ENCODE data around the gene SLC1A4. TPM values are rescaled to one million over a fixed set of nuclear protein-coding genes. Genes with fewer than 3 reads are reported as not detected.
"Not testable (repeated sequence)": the region's sequence is repeated elsewhere in the genome, so short reads cannot be mapped to it uniquely, and the experiment has no call there.

SLC1A4 gene
- polyA plus RNA-seq, 1 donor: 6.1 TPM

DNA sequence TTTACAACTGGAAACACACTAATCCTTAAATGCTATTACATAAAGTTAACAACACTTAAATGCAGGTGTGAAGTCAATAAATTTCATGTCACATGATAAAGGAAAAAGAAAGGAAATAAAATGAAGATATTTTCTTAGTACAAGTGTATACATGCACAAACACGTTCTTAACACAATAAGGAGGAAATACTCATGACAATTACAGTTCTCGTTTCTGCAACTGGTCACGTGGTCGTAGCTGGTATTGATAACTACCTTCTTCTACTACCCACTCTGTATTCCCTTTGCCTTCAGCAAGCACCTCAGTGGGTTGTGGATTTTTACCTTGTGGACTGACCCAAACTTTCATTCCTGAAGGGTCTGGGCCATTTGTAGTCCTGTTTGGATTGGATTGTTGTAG, 26.1 kb upstream of the SLC1A4 start:
- H3K27ac ChIP-seq (ENCODE audit: low read length): peak overlapping the region; percentile 12
- not testable (repeated sequence) for H3K4me3 ChIP-seq (ENCODE audit: low read length); DNase-seq; H3K36me3 ChIP-seq (ENCODE audit: control insufficient read depth, insufficient read depth, low read length); H3K27me3 ChIP-seq (ENCODE audit: control insufficient read depth, insufficient read depth, low read length); H3K4me1 ChIP-seq (ENCODE audit: control insufficient read depth, insufficient read depth, low read length); H3K9me3 ChIP-seq (ENCODE audit: control insufficient read depth, low read depth, low read length)
- WGBS (ENCODE audit: insufficient coverage, low lambda C conversion rate): no CpG with 5 or more reads among the region's 4 CpGs

DNA sequence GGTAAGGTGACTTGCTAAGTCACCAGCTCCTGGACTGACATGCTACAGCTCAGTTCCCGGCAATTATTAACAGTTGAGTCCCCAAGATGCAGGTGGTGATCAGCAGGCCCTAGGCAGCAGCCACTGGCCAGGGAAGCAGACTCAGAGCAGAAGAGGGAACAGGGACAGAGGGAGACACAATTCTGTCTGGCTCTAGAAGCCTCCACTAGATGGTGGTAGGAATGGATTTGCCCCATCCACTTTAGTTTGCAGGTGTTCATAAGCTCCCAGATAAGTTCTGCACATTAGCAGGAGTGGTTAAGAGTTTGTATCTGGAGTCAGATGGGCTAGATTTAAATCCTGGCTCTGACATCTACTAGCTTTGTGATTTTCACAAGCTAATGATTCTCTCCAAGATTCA, 25.5 kb upstream of the SLC1A4 start:
- H3K27ac ChIP-seq (ENCODE audit: low read length): no peak overlapping the region
- DNase-seq: no peak
- no peaks in the 10 kb centered on the region for H3K27me3 ChIP-seq (ENCODE audit: control insufficient read depth, insufficient read depth, low read length)
- H3K9me3 ChIP-seq (ENCODE audit: control insufficient read depth, low read depth, low read length): no peaks in the 10 kb centered on the region
- no peaks in the 10 kb centered on the region for H3K36me3 ChIP-seq (ENCODE audit: control insufficient read depth, insufficient read depth, low read length)
- no peaks in the 10 kb centered on the region for H3K4me1 ChIP-seq (ENCODE audit: control insufficient read depth, insufficient read depth, low read length)
- no CpG with 5 or more reads among the region's 1 CpG for WGBS (ENCODE audit: insufficient coverage, low lambda C conversion rate)
- no peak overlapping the region for H3K4me3 ChIP-seq (ENCODE audit: low read length)

DNA sequence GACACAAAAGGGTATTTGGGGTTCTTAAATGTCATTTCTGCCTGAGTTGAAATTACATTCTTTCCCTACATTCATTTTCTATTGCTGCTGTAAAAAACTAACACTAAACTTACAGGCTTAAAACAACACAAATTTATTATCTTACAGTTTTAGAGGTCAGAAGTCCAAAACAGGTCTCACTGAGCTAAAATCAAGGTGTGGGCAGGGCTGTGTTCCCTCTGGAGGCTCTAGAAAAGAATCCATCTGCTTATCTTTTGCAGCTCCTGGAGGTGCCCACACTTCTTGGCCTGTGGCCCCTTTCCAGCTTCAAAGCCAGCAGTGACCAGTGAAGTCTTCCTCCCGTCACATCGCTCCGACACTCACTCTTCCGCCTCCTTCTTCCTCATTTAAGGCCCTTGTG, 23.2 kb upstream of the SLC1A4 start:
- H3K4me3 ChIP-seq (ENCODE audit: low read length): no peak overlapping the region
- no peak for DNase-seq
- H3K9me3 ChIP-seq (ENCODE audit: control insufficient read depth, low read depth, low read length): no peaks in the 10 kb centered on the region
- no peak overlapping the region for H3K27ac ChIP-seq (ENCODE audit: low read length)
- no CpG with 5 or more reads among the region's 4 CpGs for WGBS (ENCODE audit: insufficient coverage, low lambda C conversion rate)
- no peaks in the 10 kb centered on the region for H3K36me3 ChIP-seq (ENCODE audit: control insufficient read depth, insufficient read depth, low read length)
- no peaks in the 10 kb centered on the region for H3K4me1 ChIP-seq (ENCODE audit: control insufficient read depth, insufficient read depth, low read length)
- H3K27me3 ChIP-seq (ENCODE audit: control insufficient read depth, insufficient read depth, low read length): no peaks in the 10 kb centered on the region

DNA sequence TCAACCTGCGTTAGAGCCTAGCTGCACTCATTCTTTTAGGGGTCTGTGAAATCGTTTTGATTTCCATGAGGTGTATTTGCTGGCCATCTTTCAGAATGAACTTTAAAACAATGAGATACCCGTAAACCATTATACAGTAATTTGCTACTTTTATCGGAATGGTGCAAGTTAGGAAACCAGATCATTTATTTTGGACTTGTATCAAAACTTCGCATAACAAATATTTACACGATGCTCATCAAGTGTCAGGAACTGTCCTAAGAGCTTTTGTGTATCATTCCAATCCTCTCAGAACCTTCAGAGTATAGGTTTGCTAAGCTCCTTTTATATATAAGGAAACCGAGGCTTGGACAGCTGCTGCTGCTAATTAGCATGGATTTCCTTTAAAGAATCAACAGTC, 22.4 kb upstream of the SLC1A4 start:
- 96% methylated on average over 4 of the region's 7 CpGs for WGBS (ENCODE audit: insufficient coverage, low lambda C conversion rate)
- no peak overlapping the region for H3K27ac ChIP-seq (ENCODE audit: low read length)
- no peaks in the 10 kb centered on the region for H3K36me3 ChIP-seq (ENCODE audit: control insufficient read depth, insufficient read depth, low read length)
- no peak for DNase-seq
- no peaks in the 10 kb centered on the region for H3K4me1 ChIP-seq (ENCODE audit: control insufficient read depth, insufficient read depth, low read length)
- no peaks in the 10 kb centered on the region for H3K27me3 ChIP-seq (ENCODE audit: control insufficient read depth, insufficient read depth, low read length)
- no peaks in the 10 kb centered on the region for H3K9me3 ChIP-seq (ENCODE audit: control insufficient read depth, low read depth, low read length)
- H3K4me3 ChIP-seq (ENCODE audit: low read length): no peak overlapping the region

DNA sequence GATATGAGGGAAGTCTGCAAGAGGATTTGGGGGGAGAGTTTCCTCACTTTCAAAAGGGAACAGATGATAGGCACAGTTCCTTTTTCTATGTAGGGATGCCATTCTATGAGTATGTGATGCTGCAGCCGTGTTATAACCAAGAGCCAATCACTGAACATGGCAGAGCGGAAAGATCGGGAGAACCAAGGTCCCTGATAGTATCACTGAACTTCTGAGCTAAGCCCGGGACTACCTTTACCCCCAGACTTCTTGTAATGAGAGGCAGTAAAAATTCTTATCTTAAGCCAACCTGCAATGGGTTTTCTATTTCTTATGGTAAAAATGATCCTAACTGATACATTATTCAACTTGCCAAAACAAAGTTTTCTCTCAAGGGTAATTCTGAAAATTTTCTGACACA, 21.6 kb upstream of the SLC1A4 start:
- no peaks in the 10 kb centered on the region for H3K4me1 ChIP-seq (ENCODE audit: control insufficient read depth, insufficient read depth, low read length)
- no peaks in the 10 kb centered on the region for H3K27me3 ChIP-seq (ENCODE audit: control insufficient read depth, insufficient read depth, low read length)
- no peaks in the 10 kb centered on the region for H3K36me3 ChIP-seq (ENCODE audit: control insufficient read depth, insufficient read depth, low read length)
- DNase-seq: peak; percentile 23 to 57
- WGBS (ENCODE audit: insufficient coverage, low lambda C conversion rate): no CpG with 5 or more reads among the region's 4 CpGs
- no peak overlapping the region for H3K27ac ChIP-seq (ENCODE audit: low read length)
- H3K9me3 ChIP-seq (ENCODE audit: control insufficient read depth, low read depth, low read length): no peaks in the 10 kb centered on the region
- H3K4me3 ChIP-seq (ENCODE audit: low read length): no peak overlapping the region

DNA sequence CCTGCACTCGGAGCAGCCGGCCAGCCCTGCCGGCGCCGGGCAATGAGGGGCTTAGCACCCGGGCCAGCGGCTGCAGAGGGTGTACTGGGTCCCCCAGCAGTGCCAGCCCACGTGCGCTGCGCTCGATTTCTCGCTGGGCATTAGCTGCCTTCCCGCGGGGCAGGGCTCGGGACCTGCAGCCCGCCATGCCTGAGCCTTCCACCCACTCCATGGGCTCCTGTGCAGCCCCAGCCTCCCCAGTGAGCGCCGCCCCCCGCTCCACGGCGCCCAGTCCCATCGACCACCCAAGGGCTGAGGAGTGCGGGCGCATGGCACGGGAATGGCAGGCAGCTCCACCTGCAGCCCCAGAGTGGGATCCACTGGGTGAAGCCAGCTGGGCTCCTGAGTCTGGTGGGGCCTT, 20.1 kb upstream of the SLC1A4 start:
- H3K27me3 ChIP-seq (ENCODE audit: control insufficient read depth, insufficient read depth, low read length); H3K27ac ChIP-seq (ENCODE audit: low read length); H3K9me3 ChIP-seq (ENCODE audit: control insufficient read depth, low read depth, low read length); H3K4me1 ChIP-seq (ENCODE audit: control insufficient read depth, insufficient read depth, low read length); DNase-seq; H3K36me3 ChIP-seq (ENCODE audit: control insufficient read depth, insufficient read depth, low read length); H3K4me3 ChIP-seq (ENCODE audit: low read length): not testable (repeated sequence)
- 100% methylated on average over 1 of the region's 25 CpGs for WGBS (ENCODE audit: insufficient coverage, low lambda C conversion rate)

DNA sequence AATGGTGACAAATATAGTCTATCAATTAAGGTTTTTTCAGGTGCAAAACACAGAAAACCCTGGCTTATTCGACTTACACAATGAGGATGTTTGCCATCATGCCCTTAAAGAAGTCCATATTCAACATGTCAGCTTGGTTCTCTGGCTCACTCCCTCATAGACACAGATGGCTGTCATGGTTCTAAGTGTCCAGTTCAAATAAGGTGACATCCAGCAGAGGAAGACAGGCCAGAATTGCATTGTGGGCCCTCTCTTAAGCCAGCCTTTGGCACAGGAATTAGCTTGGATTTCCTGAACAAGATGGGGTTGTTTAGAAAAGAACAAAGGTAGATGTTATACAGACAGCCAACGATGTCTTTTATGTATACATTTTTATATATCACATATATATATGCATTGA, 18.7 kb upstream of the SLC1A4 start:
- Histone ChIP-seq H3K27me3 (ENCODE audit: control insufficient read depth, insufficient read depth, low read length) (no peaks in the 10 kb centered on the region), H3K9me3 (ENCODE audit: control insufficient read depth, low read depth, low read length) (no peaks in the 10 kb centered on the region), H3K27ac (ENCODE audit: low read length) (no peak overlapping the region), H3K36me3 (ENCODE audit: control insufficient read depth, insufficient read depth, low read length) (no peaks in the 10 kb centered on the region), H3K4me1 (ENCODE audit: control insufficient read depth, insufficient read depth, low read length) (no peaks in the 10 kb centered on the region), H3K4me3 (ENCODE audit: low read length) (no peak overlapping the region)
- WGBS (ENCODE audit: insufficient coverage, low lambda C conversion rate): no CpG with 5 or more reads among the region's 2 CpGs
- DNase-seq: no peak

DNA sequence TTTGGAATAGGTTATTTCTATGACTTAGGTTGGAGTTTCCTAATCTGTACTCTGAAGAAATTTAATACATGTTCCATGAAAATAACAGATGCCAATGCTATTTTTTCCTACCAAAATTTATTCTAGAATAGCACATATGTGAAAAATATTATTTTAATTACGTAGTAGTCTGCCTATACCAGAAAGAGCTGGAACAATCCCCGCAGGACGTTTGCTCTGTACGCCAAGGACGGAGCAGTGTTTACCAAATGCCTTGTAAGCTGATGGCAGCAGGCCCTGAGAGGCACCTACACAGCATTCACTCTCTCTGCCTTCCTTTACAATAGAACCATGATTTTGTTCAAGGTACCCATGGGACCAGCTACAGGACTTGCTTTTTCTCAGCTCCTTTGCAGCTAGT, 16.8 kb upstream of the SLC1A4 start:
- Histone ChIP-seq H3K36me3 (ENCODE audit: control insufficient read depth, insufficient read depth, low read length) (no peaks in the 10 kb centered on the region), H3K4me3 (ENCODE audit: low read length) (no peak overlapping the region), H3K9me3 (ENCODE audit: control insufficient read depth, low read depth, low read length) (no peaks in the 10 kb centered on the region), H3K27ac (ENCODE audit: low read length) (no peak overlapping the region), H3K4me1 (ENCODE audit: control insufficient read depth, insufficient read depth, low read length) (no peaks in the 10 kb centered on the region), H3K27me3 (ENCODE audit: control insufficient read depth, insufficient read depth, low read length) (no peaks in the 10 kb centered on the region)
- no peak for DNase-seq
- no CpG with 5 or more reads among the region's 5 CpGs for WGBS (ENCODE audit: insufficient coverage, low lambda C conversion rate)

DNA sequence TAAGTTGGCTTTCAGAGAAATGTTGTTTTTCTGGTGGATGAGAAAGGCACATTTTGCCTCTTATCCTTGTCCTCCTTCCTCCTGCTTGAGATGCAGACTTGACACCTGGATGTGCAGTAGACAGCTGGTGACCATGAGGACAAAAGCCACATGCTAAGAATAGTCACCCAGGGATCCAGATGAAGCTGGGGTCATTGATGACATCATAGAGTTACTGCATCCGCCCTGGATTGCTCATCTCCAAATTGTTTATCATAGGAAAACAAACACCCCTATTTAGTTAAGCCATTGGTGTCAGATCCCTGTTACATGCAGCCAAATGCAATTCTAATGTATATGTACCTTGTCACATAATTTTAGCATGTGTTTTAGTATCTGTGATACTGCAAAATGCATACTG, 16.3 kb upstream of the SLC1A4 start:
- H3K9me3 ChIP-seq (ENCODE audit: control insufficient read depth, low read depth, low read length): no peaks in the 10 kb centered on the region
- no peaks in the 10 kb centered on the region for H3K4me1 ChIP-seq (ENCODE audit: control insufficient read depth, insufficient read depth, low read length)
- DNase-seq: no peak
- H3K27ac ChIP-seq (ENCODE audit: low read length): no peak overlapping the region
- WGBS (ENCODE audit: insufficient coverage, low lambda C conversion rate): no CpG with 5 or more reads among the region's 1 CpG
- H3K27me3 ChIP-seq (ENCODE audit: control insufficient read depth, insufficient read depth, low read length): no peaks in the 10 kb centered on the region
- H3K4me3 ChIP-seq (ENCODE audit: low read length): no peak overlapping the region
- H3K36me3 ChIP-seq (ENCODE audit: control insufficient read depth, insufficient read depth, low read length): no peaks in the 10 kb centered on the region

DNA sequence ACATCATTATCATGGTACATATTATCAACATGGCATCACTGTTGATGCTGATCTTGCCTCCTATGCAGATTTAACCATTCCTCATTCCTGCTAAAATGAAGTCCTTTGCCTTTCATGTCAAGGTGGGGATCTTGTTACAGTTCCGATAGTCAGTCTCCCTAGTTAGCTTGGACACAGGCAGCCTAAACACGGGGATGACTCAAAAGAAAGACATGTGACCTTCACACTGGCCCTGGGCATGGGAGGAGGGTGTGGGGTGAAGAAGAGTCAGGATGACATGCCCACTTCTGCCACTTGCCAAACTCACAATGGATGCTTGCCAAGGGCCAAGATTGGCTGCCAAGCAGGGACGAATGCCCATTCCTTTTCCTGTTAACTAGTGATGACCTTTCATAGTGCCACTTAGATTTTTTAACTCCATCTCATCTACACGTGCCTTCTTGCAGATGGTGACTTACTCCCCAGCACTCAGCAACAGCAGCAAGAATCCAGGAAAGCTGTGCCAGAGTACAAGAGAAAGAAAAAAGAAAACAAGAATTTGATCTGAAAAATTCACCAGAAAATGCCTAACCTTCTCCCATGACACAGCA, 13.9 kb upstream of the SLC1A4 start:
- no peak overlapping the region for H3K27ac ChIP-seq (ENCODE audit: low read length)
- no peaks in the 10 kb centered on the region for H3K9me3 ChIP-seq (ENCODE audit: control insufficient read depth, low read depth, low read length)
- no peaks in the 10 kb centered on the region for H3K4me1 ChIP-seq (ENCODE audit: control insufficient read depth, insufficient read depth, low read length)
- H3K36me3 ChIP-seq (ENCODE audit: control insufficient read depth, insufficient read depth, low read length): no peaks in the 10 kb centered on the region
- DNase-seq: no peak
- 57% methylated on average over 1 of the region's 4 CpGs for WGBS (ENCODE audit: insufficient coverage, low lambda C conversion rate)
- no peaks in the 10 kb centered on the region for H3K27me3 ChIP-seq (ENCODE audit: control insufficient read depth, insufficient read depth, low read length)
- H3K4me3 ChIP-seq (ENCODE audit: low read length): no peak overlapping the region

DNA sequence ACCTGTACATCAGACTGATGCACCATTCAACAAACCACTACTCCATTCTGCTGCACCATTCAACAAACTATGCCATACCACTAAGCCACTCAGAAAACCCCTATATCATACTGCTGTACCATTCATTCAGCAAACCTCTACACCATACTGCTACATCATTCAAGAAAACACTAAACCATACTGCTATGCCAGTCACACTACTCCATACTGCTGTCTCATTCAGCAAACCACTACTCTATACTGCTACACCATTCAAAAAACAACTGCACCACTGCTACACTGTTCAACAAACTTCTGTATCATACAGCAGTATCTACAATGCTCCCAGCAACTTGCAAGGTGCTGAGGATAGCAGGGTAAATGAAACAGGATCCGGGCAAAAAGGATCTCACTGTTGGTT, 12.9 kb upstream of the SLC1A4 start:
- Histone ChIP-seq H3K4me1 (ENCODE audit: control insufficient read depth, insufficient read depth, low read length) (no peaks in the 10 kb centered on the region), H3K36me3 (ENCODE audit: control insufficient read depth, insufficient read depth, low read length) (no peaks in the 10 kb centered on the region), H3K27me3 (ENCODE audit: control insufficient read depth, insufficient read depth, low read length) (no peaks in the 10 kb centered on the region), H3K9me3 (ENCODE audit: control insufficient read depth, low read depth, low read length) (no peaks in the 10 kb centered on the region), H3K4me3 (ENCODE audit: low read length) (no peak overlapping the region), H3K27ac (ENCODE audit: low read length) (no peak overlapping the region)
- WGBS (ENCODE audit: insufficient coverage, low lambda C conversion rate): no CpG with 5 or more reads among the region's 1 CpG
- no peak for DNase-seq
